K562 (cell line): ENCODE results near the gene TP53BP2. TPM values are rescaled to one million over a fixed set of nuclear protein-coding genes. Genes with fewer than 3 reads are reported as not detected.
A peak's percentile ranks its signal among the peaks of the same experiment; 100 is the strongest.

Experiments
- CHD1 ChIP-seq: fragments of 200-600 bp; sonication (generic); IDR thresholded peaks from one replicate; pipeline ENCODE4 v1.6.1; 2012; ENCODE audit warnings: mild to moderate bottlenecking, moderate library complexity, low read length, inconsistent platforms
- NR4A1 ChIP-seq, 2 experiments: fragments of 250-450 bp in 1 of 2; fragments of 450-650 bp in 1 of 2; sonication (Bioruptor Pico) in 1 of 2; IDR thresholded peaks; 2 replicates each; pipeline versions ENCODE4 v1.4.0 to v1.6.1; 2016 to 2020; ENCODE audit warnings: mild to moderate bottlenecking in 2 of 2, missing compliant biosample characterization in 1 of 2, missing genetic modification characterization in 1 of 2, moderate library complexity in 1 of 2
- SMAD4 ChIP-seq: fragments of 250-450 bp; sonication (Bioruptor Pico); conservative IDR thresholded peaks from 2 replicates; pipeline ENCODE4 v1.8.0; 2021; ENCODE audit warnings: inconsistent platforms, mild to moderate bottlenecking, moderate library complexity
- ZNF707 ChIP-seq: fragments of 250-450 bp; sonication (Bioruptor Pico); conservative IDR thresholded peaks from 2 replicates; pipeline ENCODE4 v1.8.0; 2022; ENCODE audit warnings: inconsistent platforms, mild to moderate bottlenecking, moderate library complexity
- polyA plus RNA-seq, 8 experiments: library from polyadenylated mRNA; depleted of rRNA in 4 of 8; stranded (reverse) in 5 of 8; unstranded in 3 of 8; fragments of >200 nt; fragmentation: Nextera tagmentation in 2 of 8; fragmentation: Illumina TruSeq in 1 of 8; extraction: Ambion mirVana in 2 of 8; extraction: Trizol in 1 of 8; gene quantifications; 2 replicates each; pipeline versions ENCODE4 v1.2.1 to v1.2.3, GENCODE V29; 2011 to 2014; ENCODE audit warnings: inconsistent platforms in 1 of 8, missing spikeins in 1 of 8
- total RNA-seq, 7 experiments: library from RNA; depleted of rRNA in 6 of 7; stranded (reverse); fragments of >200 nt in 6 of 7; fragmentation: Illumina TruSeq in 2 of 7; extraction: Trizol in 2 of 7; gene quantifications; 2 replicates each; pipeline versions ENCODE4 v1.2.1 to v1.2.3, GENCODE V29; 2011 to 2021; ENCODE audit warnings: low replicate concordance in 1 of 7
- TF ChIP-seq, protein P1 (sequence below): fragments of 450-650 bp; IDR thresholded peaks from 2 replicates; pipeline ENCODE4 v1.6.1; 2017; ENCODE audit warnings: antibody characterized with exemption, mild to moderate bottlenecking
- TF ChIP-seq, protein P2 (sequence below): fragments of 450-650 bp; formaldehyde crosslinking; IDR thresholded peaks from 2 replicates; pipeline ENCODE4 v1.4.0; 2020; ENCODE audit warnings: mild to moderate bottlenecking, moderate library complexity
- TF ChIP-seq, protein P3 (sequence below), 2 experiments: fragments of 450-650 bp; IDR thresholded peaks; 2 replicates each; pipeline ENCODE4 v1.6.1; 2018; ENCODE audit warnings: mild to moderate bottlenecking in 2 of 2, low read depth in 1 of 2; ENCODE audit not compliant: partially characterized antibody in 2 of 2
- TF ChIP-seq, protein P4 (sequence below): fragments of 250-450 bp; sonication (Bioruptor Pico); IDR thresholded peaks from 2 replicates; pipeline ENCODE4 v1.8.0; 2021; ENCODE audit warnings: mild to moderate bottlenecking, moderate library complexity
- TF ChIP-seq, protein P5 (sequence below): fragments of 450-650 bp; formaldehyde crosslinking; IDR thresholded peaks from 2 replicates; pipeline ENCODE4 v1.4.0; 2020; ENCODE audit warnings: mild to moderate bottlenecking
- TF ChIP-seq, protein P6 (sequence below): fragments of 450-650 bp; conservative IDR thresholded peaks from 2 replicates; pipeline ENCODE4 v1.6.1; 2016; ENCODE audit warnings: missing genetic modification characterization, low read depth, mild to moderate bottlenecking, control low read depth, missing compliant biosample characterization

The TP53BP2 gene
- total and polyA plus RNA-seq, 9 of the 15 experiments (the other 6 are each of a cell fraction or from before 2014, with no cell fraction given): 17.0 to 69.6 (median 40.1) TPM

DNA sequence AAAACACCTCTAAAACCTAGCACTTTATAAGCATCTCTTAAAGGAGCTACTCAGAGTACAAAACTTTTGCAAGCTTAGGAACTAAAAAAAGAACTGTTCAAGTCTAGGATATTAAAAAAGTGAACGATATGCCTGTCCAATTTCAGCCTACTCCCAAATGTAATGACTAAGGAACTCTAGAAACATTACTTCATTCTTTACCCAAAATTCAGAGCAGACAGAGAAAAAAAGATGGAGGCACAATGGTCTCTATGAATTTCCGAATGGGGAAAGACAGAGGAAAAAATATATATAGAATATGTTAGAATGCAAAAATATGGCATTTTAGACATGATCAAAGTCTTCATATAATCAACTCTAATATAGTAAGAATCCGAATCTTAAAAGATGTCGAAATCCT lies 61.2 kb downstream of the TP53BP2 start (continued):
- TF ChIP-seq, protein P1, sequence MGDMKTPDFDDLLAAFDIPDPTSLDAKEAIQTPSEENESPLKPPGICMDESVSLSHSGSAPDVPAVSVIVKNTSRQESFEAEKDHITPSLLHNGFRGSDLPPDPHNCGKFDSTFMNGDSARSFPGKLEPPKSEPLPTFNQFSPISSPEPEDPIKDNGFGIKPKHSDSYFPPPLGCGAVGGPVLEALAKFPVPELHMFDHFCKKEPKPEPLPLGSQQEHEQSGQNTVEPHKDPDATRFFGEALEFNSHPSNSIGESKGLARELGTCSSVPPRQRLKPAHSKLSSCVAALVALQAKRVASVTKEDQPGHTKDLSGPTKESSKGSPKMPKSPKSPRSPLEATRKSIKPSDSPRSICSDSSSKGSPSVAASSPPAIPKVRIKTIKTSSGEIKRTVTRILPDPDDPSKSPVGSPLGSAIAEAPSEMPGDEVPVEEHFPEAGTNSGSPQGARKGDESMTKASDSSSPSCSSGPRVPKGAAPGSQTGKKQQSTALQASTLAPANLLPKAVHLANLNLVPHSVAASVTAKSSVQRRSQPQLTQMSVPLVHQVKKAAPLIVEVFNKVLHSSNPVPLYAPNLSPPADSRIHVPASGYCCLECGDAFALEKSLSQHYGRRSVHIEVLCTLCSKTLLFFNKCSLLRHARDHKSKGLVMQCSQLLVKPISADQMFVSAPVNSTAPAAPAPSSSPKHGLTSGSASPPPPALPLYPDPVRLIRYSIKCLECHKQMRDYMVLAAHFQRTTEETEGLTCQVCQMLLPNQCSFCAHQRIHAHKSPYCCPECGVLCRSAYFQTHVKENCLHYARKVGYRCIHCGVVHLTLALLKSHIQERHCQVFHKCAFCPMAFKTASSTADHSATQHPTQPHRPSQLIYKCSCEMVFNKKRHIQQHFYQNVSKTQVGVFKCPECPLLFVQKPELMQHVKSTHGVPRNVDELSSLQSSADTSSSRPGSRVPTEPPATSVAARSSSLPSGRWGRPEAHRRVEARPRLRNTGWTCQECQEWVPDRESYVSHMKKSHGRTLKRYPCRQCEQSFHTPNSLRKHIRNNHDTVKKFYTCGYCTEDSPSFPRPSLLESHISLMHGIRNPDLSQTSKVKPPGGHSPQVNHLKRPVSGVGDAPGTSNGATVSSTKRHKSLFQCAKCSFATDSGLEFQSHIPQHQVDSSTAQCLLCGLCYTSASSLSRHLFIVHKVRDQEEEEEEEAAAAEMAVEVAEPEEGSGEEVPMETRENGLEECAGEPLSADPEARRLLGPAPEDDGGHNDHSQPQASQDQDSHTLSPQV: peak; percentile 99
- TF ChIP-seq NR4A1 (CRISPR knock-in tag; IDR thresholded peaks at IDR 0.05) (no peak), NR4A1 (tag; IDR thresholded peaks at IDR 0.05) (peak; percentile 96), CHD1 (no peak), SMAD4 (peak; percentile 90), ZNF707 (peak; percentile 57; the same call in 1 of the 2 replicates)
- TF ChIP-seq, protein P2, sequence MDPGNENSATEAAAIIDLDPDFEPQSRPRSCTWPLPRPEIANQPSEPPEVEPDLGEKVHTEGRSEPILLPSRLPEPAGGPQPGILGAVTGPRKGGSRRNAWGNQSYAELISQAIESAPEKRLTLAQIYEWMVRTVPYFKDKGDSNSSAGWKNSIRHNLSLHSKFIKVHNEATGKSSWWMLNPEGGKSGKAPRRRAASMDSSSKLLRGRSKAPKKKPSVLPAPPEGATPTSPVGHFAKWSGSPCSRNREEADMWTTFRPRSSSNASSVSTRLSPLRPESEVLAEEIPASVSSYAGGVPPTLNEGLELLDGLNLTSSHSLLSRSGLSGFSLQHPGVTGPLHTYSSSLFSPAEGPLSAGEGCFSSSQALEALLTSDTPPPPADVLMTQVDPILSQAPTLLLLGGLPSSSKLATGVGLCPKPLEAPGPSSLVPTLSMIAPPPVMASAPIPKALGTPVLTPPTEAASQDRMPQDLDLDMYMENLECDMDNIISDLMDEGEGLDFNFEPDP (CRISPR knock-in tag): peak; percentile 19; the same call in 1 of the 2 replicates
- TF ChIP-seq, protein P3, sequence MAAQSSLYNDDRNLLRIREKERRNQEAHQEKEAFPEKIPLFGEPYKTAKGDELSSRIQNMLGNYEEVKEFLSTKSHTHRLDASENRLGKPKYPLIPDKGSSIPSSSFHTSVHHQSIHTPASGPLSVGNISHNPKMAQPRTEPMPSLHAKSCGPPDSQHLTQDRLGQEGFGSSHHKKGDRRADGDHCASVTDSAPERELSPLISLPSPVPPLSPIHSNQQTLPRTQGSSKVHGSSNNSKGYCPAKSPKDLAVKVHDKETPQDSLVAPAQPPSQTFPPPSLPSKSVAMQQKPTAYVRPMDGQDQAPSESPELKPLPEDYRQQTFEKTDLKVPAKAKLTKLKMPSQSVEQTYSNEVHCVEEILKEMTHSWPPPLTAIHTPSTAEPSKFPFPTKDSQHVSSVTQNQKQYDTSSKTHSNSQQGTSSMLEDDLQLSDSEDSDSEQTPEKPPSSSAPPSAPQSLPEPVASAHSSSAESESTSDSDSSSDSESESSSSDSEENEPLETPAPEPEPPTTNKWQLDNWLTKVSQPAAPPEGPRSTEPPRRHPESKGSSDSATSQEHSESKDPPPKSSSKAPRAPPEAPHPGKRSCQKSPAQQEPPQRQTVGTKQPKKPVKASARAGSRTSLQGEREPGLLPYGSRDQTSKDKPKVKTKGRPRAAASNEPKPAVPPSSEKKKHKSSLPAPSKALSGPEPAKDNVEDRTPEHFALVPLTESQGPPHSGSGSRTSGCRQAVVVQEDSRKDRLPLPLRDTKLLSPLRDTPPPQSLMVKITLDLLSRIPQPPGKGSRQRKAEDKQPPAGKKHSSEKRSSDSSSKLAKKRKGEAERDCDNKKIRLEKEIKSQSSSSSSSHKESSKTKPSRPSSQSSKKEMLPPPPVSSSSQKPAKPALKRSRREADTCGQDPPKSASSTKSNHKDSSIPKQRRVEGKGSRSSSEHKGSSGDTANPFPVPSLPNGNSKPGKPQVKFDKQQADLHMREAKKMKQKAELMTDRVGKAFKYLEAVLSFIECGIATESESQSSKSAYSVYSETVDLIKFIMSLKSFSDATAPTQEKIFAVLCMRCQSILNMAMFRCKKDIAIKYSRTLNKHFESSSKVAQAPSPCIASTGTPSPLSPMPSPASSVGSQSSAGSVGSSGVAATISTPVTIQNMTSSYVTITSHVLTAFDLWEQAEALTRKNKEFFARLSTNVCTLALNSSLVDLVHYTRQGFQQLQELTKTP (IDR thresholded peaks at IDR 0.05; ENCODE audit: low read depth in 1 of 2, partially characterized antibody in 2 of 2): no peak
- TF ChIP-seq, protein P4, sequence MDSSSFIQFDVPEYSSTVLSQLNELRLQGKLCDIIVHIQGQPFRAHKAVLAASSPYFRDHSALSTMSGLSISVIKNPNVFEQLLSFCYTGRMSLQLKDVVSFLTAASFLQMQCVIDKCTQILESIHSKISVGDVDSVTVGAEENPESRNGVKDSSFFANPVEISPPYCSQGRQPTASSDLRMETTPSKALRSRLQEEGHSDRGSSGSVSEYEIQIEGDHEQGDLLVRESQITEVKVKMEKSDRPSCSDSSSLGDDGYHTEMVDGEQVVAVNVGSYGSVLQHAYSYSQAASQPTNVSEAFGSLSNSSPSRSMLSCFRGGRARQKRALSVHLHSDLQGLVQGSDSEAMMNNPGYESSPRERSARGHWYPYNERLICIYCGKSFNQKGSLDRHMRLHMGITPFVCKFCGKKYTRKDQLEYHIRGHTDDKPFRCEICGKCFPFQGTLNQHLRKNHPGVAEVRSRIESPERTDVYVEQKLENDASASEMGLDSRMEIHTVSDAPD (CRISPR knock-in tag): peak; percentile 63; the same call in 1 of the 2 replicates
- TF ChIP-seq, protein P5, sequence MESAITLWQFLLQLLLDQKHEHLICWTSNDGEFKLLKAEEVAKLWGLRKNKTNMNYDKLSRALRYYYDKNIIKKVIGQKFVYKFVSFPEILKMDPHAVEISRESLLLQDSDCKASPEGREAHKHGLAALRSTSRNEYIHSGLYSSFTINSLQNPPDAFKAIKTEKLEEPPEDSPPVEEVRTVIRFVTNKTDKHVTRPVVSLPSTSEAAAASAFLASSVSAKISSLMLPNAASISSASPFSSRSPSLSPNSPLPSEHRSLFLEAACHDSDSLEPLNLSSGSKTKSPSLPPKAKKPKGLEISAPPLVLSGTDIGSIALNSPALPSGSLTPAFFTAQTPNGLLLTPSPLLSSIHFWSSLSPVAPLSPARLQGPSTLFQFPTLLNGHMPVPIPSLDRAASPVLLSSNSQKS: no peak
- TF ChIP-seq, protein P6, sequence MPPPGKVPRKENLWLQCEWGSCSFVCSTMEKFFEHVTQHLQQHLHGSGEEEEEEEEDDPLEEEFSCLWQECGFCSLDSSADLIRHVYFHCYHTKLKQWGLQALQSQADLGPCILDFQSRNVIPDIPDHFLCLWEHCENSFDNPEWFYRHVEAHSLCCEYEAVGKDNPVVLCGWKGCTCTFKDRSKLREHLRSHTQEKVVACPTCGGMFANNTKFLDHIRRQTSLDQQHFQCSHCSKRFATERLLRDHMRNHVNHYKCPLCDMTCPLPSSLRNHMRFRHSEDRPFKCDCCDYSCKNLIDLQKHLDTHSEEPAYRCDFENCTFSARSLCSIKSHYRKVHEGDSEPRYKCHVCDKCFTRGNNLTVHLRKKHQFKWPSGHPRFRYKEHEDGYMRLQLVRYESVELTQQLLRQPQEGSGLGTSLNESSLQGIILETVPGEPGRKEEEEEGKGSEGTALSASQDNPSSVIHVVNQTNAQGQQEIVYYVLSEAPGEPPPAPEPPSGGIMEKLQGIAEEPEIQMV (tag): peak; percentile 77
